Liver (tissue), 9 donors: ENCODE data around the gene ASH1L. TPM values are rescaled to one million over a fixed set of nuclear protein-coding genes. Genes with fewer than 3 reads are reported as not detected.
"Not testable (repeated sequence)": the region's sequence is repeated elsewhere in the genome, so short reads cannot be mapped to it uniquely, and the experiment has no call there.

Experiments used
- DNase-seq: peaks from one replicate; pipeline ENCODE4 v3.0.0-alpha.2; 2017; ENCODE audit warnings: low spot score
- H3K27ac ChIP-seq, 2 donors: one replicate each; pipeline ENCODE4 v1.7.0; 2013; ENCODE audit warnings: inconsistent platforms in 2 of 2, low read length in 2 of 2, control low read depth in 1 of 2, low read depth in 1 of 2, mild to moderate bottlenecking in 1 of 2
- H3K27me3 ChIP-seq, 4 donors: one replicate each; pipeline versions ENCODE4 v1.6.1 to v1.7.0; 2013; ENCODE audit warnings: low read length in 3 of 4, inconsistent platforms in 1 of 4, mild to moderate bottlenecking in 1 of 4, moderate library complexity in 1 of 4; ENCODE audit not compliant: control insufficient read depth in 4 of 4, insufficient read depth in 4 of 4
- H3K36me3 ChIP-seq, 4 donors: one replicate each; pipeline versions ENCODE4 v1.6.1 to v1.7.0; 2013; ENCODE audit warnings: low read length in 3 of 4, mild to moderate bottlenecking in 3 of 4, low read depth in 1 of 4, moderate library complexity in 1 of 4; ENCODE audit not compliant: control insufficient read depth in 4 of 4, insufficient read depth in 3 of 4
- H3K4me1 ChIP-seq, 4 donors: one replicate each; pipeline versions ENCODE4 v1.6.1 to v1.7.0; 2013; ENCODE audit warnings: low read length in 3 of 4, mild to moderate bottlenecking in 3 of 4, moderate library complexity in 1 of 4; ENCODE audit not compliant: control insufficient read depth in 4 of 4, insufficient read depth in 4 of 4
- H3K4me3 ChIP-seq, 3 donors: one replicate each; pipeline versions ENCODE4 v1.6.1 to v1.7.0; 2013; ENCODE audit warnings: low read length in 3 of 3, control low read depth in 1 of 3, low read depth in 1 of 3, mild to moderate bottlenecking in 1 of 3
- H3K9ac ChIP-seq, 2 donors: one replicate each; pipeline ENCODE4 v1.7.0; 2013; ENCODE audit warnings: low read length in 2 of 2, mild to moderate bottlenecking in 2 of 2, moderate library complexity in 2 of 2, control low read depth in 1 of 2, low read depth in 1 of 2
- H3K9me3 ChIP-seq, 4 donors: one replicate each; pipeline versions ENCODE4 v1.6.1 to v1.7.0; 2013; ENCODE audit warnings: low read length in 3 of 4; ENCODE audit not compliant: control insufficient read depth in 4 of 4
- ATF3 ChIP-seq: IDR thresholded peaks from 2 replicates; pipeline ENCODE4 v1.6.1; 2016; ENCODE audit warnings: antibody characterized with exemption
- FOXA1 ChIP-seq: IDR thresholded peaks from 2 replicates; pipeline ENCODE4 v1.6.1; 2016; ENCODE audit warnings: antibody characterized with exemption
- FOXA2 ChIP-seq: IDR thresholded peaks from 2 replicates; pipeline ENCODE4 v1.6.1; 2016; ENCODE audit warnings: antibody characterized with exemption
- GABPA ChIP-seq, 2 donors: IDR thresholded peaks in 1 of 2; conservative IDR thresholded peaks in 1 of 2; 2 replicates each; pipeline ENCODE4 v1.6.1; 2016; ENCODE audit warnings: antibody characterized with exemption in 2 of 2, mild to moderate bottlenecking in 1 of 2, moderate library complexity in 1 of 2
- HNF4A ChIP-seq, 2 donors: conservative IDR thresholded peaks; 2 replicates each; pipeline ENCODE4 v1.6.1; 2016; ENCODE audit warnings: antibody characterized with exemption in 2 of 2, mild to moderate bottlenecking in 2 of 2
- HNF4G ChIP-seq: IDR thresholded peaks from 2 replicates; pipeline ENCODE4 v1.6.1; 2016; ENCODE audit warnings: antibody characterized with exemption
- MAX ChIP-seq: IDR thresholded peaks from 2 replicates; pipeline ENCODE4 v1.6.1; 2016; ENCODE audit warnings: antibody characterized with exemption
- RAD21 ChIP-seq, 2 donors: IDR thresholded peaks; 2 replicates each; pipeline ENCODE4 v1.6.1; 2016; ENCODE audit warnings: antibody characterized with exemption in 2 of 2, mild to moderate bottlenecking in 2 of 2
- REST ChIP-seq: IDR thresholded peaks from 2 replicates; pipeline ENCODE4 v1.6.1; 2016; ENCODE audit warnings: antibody characterized with exemption, mild to moderate bottlenecking
- TAF1 ChIP-seq: conservative IDR thresholded peaks from 2 replicates; pipeline ENCODE4 v1.6.1; 2016; ENCODE audit warnings: antibody characterized with exemption, mild to moderate bottlenecking
- YY1 ChIP-seq: IDR thresholded peaks from 2 replicates; pipeline ENCODE4 v1.6.1; 2016; ENCODE audit warnings: antibody characterized with exemption, mild to moderate bottlenecking
- WGBS: extraction: QIAGEN DNeasy Blood & Tissue Kit; methylation state at CpG from one replicate; pipeline ENCODE4 v1.1.7; 2013; 5-methylcytosine and 5-hydroxymethylcytosine counted together
- polyA plus RNA-seq, 2 donors: library from polyadenylated mRNA; stranded (reverse) in 1 of 2; unstranded in 1 of 2; fragments of 200-250 nt in 1 of 2; fragments of >200 nt in 1 of 2; fragmentation: Nextera tagmentation in 1 of 2; extraction: Ambion mirVana in 1 of 2; gene quantifications; one replicate each; pipeline versions ENCODE4 v1.2.1 to v1.2.3, GENCODE V29; 2013 to 2015
- total RNA-seq, 2 donors: library from RNA; depleted of rRNA; stranded (reverse); fragments of >200 nt; gene quantifications; one replicate each; pipeline ENCODE4 v1.2.3, GENCODE V29; 2014
- donor health status: healthy.
- donor health status: healthy.
- donor health status: healthy.
- donor health status: healthy.
- donor health status: healthy.

Gene ASH1L
- total and polyA plus RNA-seq, 4 donors, result 3.9 to 30.3 (median 13.9) TPM

GRCh38 chr1:155513300-155513916 lies 49.2 kb downstream of the ASH1L start (continued):
- TF ChIP-seq YY1, result no peak
- TF ChIP-seq ATF3, result no peak
- no peak for TF ChIP-seq TAF1
- no peak for TF ChIP-seq MAX
- no peak for TF ChIP-seq REST

GRCh38 chr1:155511385-155511784 lies 51.2 kb downstream of the ASH1L start:
- H3K36me3 ChIP-seq, H3K27ac ChIP-seq, H3K27me3 ChIP-seq, H3K9ac ChIP-seq, DNase-seq, H3K9me3 ChIP-seq, H3K4me3 ChIP-seq: not testable (repeated sequence)
- H3K4me1 ChIP-seq, result peaks cover 3 to 12% (median 6%) of the 10 kb centered on the region in 4 donors
- 86% methylated on average over 6 of the region's 6 CpGs for WGBS

- WGBS, result 61% methylated on average over 2 of the region's 2 CpGs
- no peaks in the 10 kb centered on the region for H3K9me3 ChIP-seq
- H3K4me3 ChIP-seq, result no peak overlapping the region
- no peaks in the 10 kb centered on the region for H3K27me3 ChIP-seq
- peaks cover 3 to 12% (median 6%) of the 10 kb centered on the region in 4 donors for H3K4me1 ChIP-seq
- no peak for DNase-seq
- no peak overlapping the region for H3K27ac ChIP-seq
- H3K36me3 ChIP-seq, result peaks cover 0 to 3% (median under 1%) of the 10 kb centered on the region in 4 donors
- H3K9ac ChIP-seq, result no peak overlapping the region
- TF ChIP-seq TAF1 (no peak), GABPA (IDR thresholded peaks at IDR 0.05 in 1 of 2, conservative IDR thresholded peaks at IDR 0.05 in 1 of 2) (no peak), HNF4G (no peak), FOXA2 (no peak), MAX (no peak), RAD21 (IDR thresholded peaks at IDR 0.05) (no peak), FOXA1 (no peak), ATF3 (no peak)
Observed at GRCh38 chr1:155509064-155509463, 53.5 kb downstream of the ASH1L start.

- no peak for TF ChIP-seq YY1
- no peak for TF ChIP-seq FOXA1
- no peak for TF ChIP-seq HNF4A (conservative IDR thresholded peaks at IDR 0.05)
- no peak for TF ChIP-seq GABPA (IDR thresholded peaks at IDR 0.05 in 1 of 2, conservative IDR thresholded peaks at IDR 0.05 in 1 of 2)
- H3K4me3 ChIP-seq, result no peak overlapping the region
- no peak overlapping the region for H3K27ac ChIP-seq
- H3K9ac ChIP-seq, result no peak overlapping the region
- H3K9me3 ChIP-seq, result no peaks in the 10 kb centered on the region
- no peak for DNase-seq
- WGBS, result 24% methylated on average over 2 of the region's 2 CpGs
- H3K27me3 ChIP-seq, result no peaks in the 10 kb centered on the region
- H3K36me3 ChIP-seq, result peaks cover 0 to 2% (median 0%) of the 10 kb centered on the region in 4 donors
- peaks cover 3 to 12% (median 6%) of the 10 kb centered on the region in 4 donors for H3K4me1 ChIP-seq
Observed at GRCh38 chr1:155507945-155508344, 54.7 kb downstream of the ASH1L start.

GRCh38 chr1:155505963-155506362 lies 56.6 kb downstream of the ASH1L start:
- H3K27ac ChIP-seq, H3K9ac ChIP-seq, H3K27me3 ChIP-seq, H3K4me3 ChIP-seq, H3K36me3 ChIP-seq, DNase-seq, H3K9me3 ChIP-seq: not testable (repeated sequence)
- 94% methylated on average over 3 of the region's 3 CpGs for WGBS
- H3K4me1 ChIP-seq, result peaks cover 3 to 12% (median 6%) of the 10 kb centered on the region in 4 donors
